Peyer's patch (tissue), 4 donors: ENCODE results near the gene ACSBG1.

Source experiments
- POLR2A ChIP-seq, 2 donors: fragments of 450-650 bp; IDR thresholded peaks; one replicate each; pipeline ENCODE4 v1.5.1; 2017; ENCODE audit warnings: antibody characterized with exemption in 2 of 2, mild to moderate bottlenecking in 2 of 2, moderate library complexity in 2 of 2
- TF ChIP-seq, protein P1 (sequence below), 6 experiments: fragments of 450-650 bp in 4 of 6; fragments of 200-600 bp in 2 of 6; sonication (generic) in 1 of 6; IDR thresholded peaks; one replicate each; pipeline ENCODE4 v1.5.1; 2017 to 2019; ENCODE audit warnings: antibody characterized with exemption in 6 of 6, mild to moderate bottlenecking in 3 of 6, moderate library complexity in 1 of 6

DNA sequence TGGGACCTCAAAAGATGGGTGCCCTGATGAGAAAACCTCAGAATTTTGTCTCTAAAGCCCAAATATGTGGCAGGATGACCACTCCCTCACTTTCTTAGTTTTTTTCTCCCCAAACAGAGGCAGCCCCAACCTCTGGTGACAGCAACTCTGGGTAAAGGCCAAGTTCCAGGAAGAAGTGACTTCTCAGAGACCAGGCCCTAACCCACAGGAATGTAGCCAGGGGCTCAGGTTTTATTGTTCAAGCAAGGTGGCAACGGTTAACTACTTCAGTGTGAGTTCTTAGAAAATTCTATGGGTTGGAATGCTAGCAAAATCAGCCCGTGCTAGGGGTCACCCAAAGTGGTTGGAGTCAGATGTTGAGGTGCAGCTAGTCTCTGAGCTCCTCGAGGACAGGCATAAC, 24.9 kb upstream of the ACSBG1 start:
- TF ChIP-seq POLR2A (IDR thresholded peaks at IDR 0.05) = no peak
- TF ChIP-seq, protein P1, sequence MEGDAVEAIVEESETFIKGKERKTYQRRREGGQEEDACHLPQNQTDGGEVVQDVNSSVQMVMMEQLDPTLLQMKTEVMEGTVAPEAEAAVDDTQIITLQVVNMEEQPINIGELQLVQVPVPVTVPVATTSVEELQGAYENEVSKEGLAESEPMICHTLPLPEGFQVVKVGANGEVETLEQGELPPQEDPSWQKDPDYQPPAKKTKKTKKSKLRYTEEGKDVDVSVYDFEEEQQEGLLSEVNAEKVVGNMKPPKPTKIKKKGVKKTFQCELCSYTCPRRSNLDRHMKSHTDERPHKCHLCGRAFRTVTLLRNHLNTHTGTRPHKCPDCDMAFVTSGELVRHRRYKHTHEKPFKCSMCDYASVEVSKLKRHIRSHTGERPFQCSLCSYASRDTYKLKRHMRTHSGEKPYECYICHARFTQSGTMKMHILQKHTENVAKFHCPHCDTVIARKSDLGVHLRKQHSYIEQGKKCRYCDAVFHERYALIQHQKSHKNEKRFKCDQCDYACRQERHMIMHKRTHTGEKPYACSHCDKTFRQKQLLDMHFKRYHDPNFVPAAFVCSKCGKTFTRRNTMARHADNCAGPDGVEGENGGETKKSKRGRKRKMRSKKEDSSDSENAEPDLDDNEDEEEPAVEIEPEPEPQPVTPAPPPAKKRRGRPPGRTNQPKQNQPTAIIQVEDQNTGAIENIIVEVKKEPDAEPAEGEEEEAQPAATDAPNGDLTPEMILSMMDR (IDR thresholded peaks at IDR 0.05) = no peak
